Endothelial cell of umbilical vein (primary cell): ENCODE results near the gene NDRG2.

Experiments
- EZH2 ChIP-seq: IDR thresholded peaks from 2 replicates; pipeline ENCODE4 v1.6.1; 2012; ENCODE audit warnings: borderline replicate concordance, low read depth, mild to moderate bottlenecking, moderate library complexity, low read length, inconsistent platforms; ENCODE audit not compliant: severe bottlenecking
- FOS ChIP-seq: IDR thresholded peaks from 2 replicates; pipeline ENCODE4 v1.6.1; 2011; ENCODE audit warnings: mild to moderate bottlenecking, low read length, moderate library complexity, borderline replicate concordance; ENCODE audit not compliant: insufficient read depth
- TF ChIP-seq, protein P1 (sequence below), 2 donors: IDR thresholded peaks; 1 replicate in 1 of 2; 2 replicates in 1 of 2; pipeline ENCODE4 v1.5.1; 2011; ENCODE audit warnings: low read length in 2 of 2, mild to moderate bottlenecking in 2 of 2, moderate library complexity in 2 of 2, control low read depth in 1 of 2, inconsistent platforms in 1 of 2, low read depth in 1 of 2; ENCODE audit not compliant: insufficient read depth in 1 of 2; ENCODE audit errors: extremely low read depth in 1 of 2

DNA sequence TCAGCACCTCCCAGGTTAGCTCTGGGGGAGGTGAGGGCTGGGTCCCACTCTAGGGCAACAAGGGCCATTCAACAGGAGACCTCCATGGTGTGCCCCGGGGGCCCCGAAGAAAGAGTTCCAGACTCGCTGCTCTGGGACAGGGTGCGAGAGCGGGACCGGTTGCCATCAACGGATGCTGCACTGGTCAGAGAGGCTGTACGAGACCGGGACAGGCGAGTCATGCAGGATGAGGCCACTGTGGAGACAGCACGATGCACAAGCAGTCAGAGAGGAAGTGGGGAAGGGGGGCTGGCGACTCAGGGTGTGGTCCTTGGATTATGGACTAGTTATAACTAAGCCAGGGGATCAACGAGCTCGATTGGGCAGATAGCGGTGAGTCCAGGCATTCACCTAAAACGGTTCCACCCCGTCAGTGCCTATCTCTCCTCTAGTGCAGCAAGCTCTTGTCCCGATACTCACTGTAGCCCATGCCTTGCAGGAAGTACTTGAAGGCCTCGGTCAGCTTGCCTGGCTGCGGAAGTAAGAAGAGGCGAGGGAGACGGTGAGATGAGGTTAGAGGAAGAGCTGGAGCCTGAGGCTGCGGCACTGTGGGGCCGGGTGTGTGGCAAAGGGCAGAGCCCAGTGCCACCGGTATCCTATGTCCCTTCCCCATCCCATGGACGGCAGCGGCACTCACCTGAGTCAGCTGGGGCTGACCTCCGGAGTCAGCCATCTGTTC, 7.2 kb downstream of the NDRG2 start:
- TF ChIP-seq, protein P1, sequence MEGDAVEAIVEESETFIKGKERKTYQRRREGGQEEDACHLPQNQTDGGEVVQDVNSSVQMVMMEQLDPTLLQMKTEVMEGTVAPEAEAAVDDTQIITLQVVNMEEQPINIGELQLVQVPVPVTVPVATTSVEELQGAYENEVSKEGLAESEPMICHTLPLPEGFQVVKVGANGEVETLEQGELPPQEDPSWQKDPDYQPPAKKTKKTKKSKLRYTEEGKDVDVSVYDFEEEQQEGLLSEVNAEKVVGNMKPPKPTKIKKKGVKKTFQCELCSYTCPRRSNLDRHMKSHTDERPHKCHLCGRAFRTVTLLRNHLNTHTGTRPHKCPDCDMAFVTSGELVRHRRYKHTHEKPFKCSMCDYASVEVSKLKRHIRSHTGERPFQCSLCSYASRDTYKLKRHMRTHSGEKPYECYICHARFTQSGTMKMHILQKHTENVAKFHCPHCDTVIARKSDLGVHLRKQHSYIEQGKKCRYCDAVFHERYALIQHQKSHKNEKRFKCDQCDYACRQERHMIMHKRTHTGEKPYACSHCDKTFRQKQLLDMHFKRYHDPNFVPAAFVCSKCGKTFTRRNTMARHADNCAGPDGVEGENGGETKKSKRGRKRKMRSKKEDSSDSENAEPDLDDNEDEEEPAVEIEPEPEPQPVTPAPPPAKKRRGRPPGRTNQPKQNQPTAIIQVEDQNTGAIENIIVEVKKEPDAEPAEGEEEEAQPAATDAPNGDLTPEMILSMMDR (IDR thresholded peaks at IDR 0.05; ENCODE audit: extremely low read depth in 1 of 2, insufficient read depth in 1 of 2, low read depth in 1 of 2, low read length in 2 of 2), result no peak
- TF ChIP-seq EZH2 (no peak), FOS (no peak)
